ENCODE measurements around the gene GATA5. TPM values are rescaled to one million over a fixed set of nuclear protein-coding genes. Genes with fewer than 3 reads are reported as not detected.

The GATA5 gene
- total and polyA plus RNA-seq, 10 of the 15 experiments (the other 5 are each of a cell fraction or from before 2014, with no cell fraction given) = not detected

GRCh38 chr20:62424249-62425107 lies 51.3 kb downstream of the GATA5 start:
- ChIA-PET RAD21 (ENCODE audit: unreplicated experiment) (no interaction called here), CTCF (no interaction called here), SMC1A (ENCODE audit: uncharacterized antibody, unreplicated experiment) (no interaction called here), POLR2A (no interaction called here)
- Histone ChIP-seq H4K20me1 (ENCODE audit: control insufficient read depth, insufficient read depth) (no peaks in the 10 kb centered on the region), H3K4me1 (ENCODE audit: control insufficient read depth, insufficient read depth, low read length) (no peaks in the 10 kb centered on the region), H2AFZ (ENCODE audit: control insufficient read depth, low read depth, low read length) (no peak overlapping the region), H3K9ac (ENCODE audit: control insufficient read depth, insufficient read depth, low read length) (no peak overlapping the region), H3K4me2 (ENCODE audit: control insufficient read depth, insufficient read depth) (no peak overlapping the region), H3K79me2 (ENCODE audit: control insufficient read depth, insufficient read depth, low read length) (no peaks in the 10 kb centered on the region), H3K9me3 (replicated peaks; ENCODE audit: control insufficient read depth, insufficient read depth, low read length) (no peaks in the 10 kb centered on the region), H3K4me3 (no peak overlapping the region), H3K27me3 (replicated peaks in 1 of 2; ENCODE audit: control insufficient read depth in 2 of 2, insufficient read depth in 2 of 2, low read length in 1 of 2) (peaks cover 0 to 1% of the 10 kb centered on the region in 2 experiments; a peak in 2 of 4 replicates), H3K27ac (ENCODE audit: control insufficient read depth, insufficient read depth) (no peak overlapping the region), H3K36me3 (ENCODE audit: control insufficient read depth in 2 of 2, insufficient read depth in 2 of 2, low read length in 1 of 2) (no peaks in the 10 kb centered on the region)
- ATAC-seq (no peak), FAIRE-seq (no peak), DNase-seq (ENCODE audit: low read depth, low spot score) (no peak)
- WGBS (ENCODE audit: insufficient coverage, insufficient replicate concordance, low lambda C conversion rate, missing lambda C conversion rate) = 19% methylated on average over 23 of the region's 23 CpGs
- BruUV-seq (replicated peaks) = no TSS peak
- intact Hi-C loops (cut with micrococcal nuclease; ENCODE audit: unreplicated experiment) (no loop called here), in situ Hi-C loops (cut with MboI) (no loop called here)
- TF ChIP-seq GABPA (IDR thresholded peaks at IDR 0.05; ENCODE audit: low read depth) (no peak), SMARCA5 (IDR thresholded peaks at IDR 0.05) (no peak), RB1 (IDR thresholded peaks at IDR 0.05; ENCODE audit: borderline replicate concordance) (no peak), NR2F1 (conservative IDR thresholded peaks at IDR 0.05) (no peak), SUZ12 (IDR thresholded peaks at IDR 0.05; ENCODE audit: unreplicated experiment) (no peak), EGR1 (IDR thresholded peaks at IDR 0.05; ENCODE audit: borderline replicate concordance in 1 of 2, low read depth in 2 of 2, low read length in 2 of 2) (no peak)
- TF ChIP-seq, protein P1, sequence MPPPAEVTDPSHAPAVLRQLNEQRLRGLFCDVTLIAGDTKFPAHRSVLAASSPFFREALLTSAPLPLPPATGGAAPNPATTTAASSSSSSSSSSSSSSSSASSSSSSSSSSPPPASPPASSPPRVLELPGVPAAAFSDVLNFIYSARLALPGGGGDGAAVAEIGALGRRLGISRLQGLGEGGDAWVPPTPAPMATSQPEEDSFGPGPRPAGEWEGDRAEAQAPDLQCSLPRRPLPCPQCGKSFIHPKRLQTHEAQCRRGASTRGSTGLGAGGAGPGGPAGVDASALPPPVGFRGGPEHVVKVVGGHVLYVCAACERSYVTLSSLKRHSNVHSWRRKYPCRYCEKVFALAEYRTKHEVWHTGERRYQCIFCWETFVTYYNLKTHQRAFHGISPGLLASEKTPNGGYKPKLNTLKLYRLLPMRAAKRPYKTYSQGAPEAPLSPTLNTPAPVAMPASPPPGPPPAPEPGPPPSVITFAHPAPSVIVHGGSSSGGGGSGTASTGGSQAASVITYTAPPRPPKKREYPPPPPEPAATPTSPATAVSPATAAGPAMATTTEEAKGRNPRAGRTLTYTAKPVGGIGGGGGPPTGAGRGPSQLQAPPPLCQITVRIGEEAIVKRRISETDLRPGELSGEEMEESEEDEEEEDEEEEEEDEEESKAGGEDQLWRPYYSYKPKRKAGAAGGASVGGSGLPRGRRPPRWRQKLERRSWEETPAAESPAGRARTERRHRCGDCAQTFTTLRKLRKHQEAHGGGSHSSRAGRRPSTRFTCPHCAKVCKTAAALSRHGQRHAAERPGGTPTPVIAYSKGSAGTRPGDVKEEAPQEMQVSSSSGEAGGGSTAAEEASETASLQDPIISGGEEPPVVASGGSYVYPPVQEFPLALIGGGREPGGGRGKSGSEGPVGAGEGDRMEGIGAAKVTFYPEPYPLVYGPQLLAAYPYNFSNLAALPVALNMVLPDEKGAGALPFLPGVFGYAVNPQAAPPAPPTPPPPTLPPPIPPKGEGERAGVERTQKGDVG (CRISPR knock-in tag; IDR thresholded peaks at IDR 0.05) = no peak
- TF ChIP-seq, protein P2, sequence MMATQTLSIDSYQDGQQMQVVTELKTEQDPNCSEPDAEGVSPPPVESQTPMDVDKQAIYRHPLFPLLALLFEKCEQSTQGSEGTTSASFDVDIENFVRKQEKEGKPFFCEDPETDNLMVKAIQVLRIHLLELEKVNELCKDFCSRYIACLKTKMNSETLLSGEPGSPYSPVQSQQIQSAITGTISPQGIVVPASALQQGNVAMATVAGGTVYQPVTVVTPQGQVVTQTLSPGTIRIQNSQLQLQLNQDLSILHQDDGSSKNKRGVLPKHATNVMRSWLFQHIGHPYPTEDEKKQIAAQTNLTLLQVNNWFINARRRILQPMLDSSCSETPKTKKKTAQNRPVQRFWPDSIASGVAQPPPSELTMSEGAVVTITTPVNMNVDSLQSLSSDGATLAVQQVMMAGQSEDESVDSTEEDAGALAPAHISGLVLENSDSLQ (IDR thresholded peaks at IDR 0.05) = no peak
